ENCODE data around the gene KLHL3.

The KLHL3 gene

DNA sequence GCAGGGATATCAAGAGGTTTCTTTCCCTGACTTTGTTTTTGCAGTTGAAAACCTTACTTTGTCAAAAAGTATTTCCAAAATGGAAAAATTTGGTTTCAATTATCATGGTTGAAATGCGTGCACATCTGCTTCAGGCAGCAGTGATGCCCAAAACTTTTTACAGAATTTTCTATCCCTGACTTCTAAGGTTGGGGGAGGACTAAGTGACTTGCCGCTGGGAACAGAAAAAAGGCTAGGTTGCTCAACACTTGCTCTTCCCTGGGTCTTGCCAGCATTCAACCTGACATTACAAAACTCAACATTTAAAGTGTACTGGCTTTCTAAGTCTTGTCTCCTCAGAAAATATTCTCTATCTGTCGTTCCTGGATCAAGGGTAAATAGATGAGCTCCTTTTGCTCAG lies 4.7 kb downstream of the KLHL3 start:
- H3K4me1 Mint-ChIP-seq = no peaks in the 10 kb centered on the region
- DNase-seq (ENCODE audit: low spot score in 2 of 2) (no peak), ATAC-seq (no peak)
- no peaks in the 10 kb centered on the region for H3K36me3 Mint-ChIP-seq
- H3K9me3 Mint-ChIP-seq = no peaks in the 10 kb centered on the region
- H3K27ac Mint-ChIP-seq = no peak overlapping the region
- H3K4me3 Mint-ChIP-seq = no peak overlapping the region

DNA sequence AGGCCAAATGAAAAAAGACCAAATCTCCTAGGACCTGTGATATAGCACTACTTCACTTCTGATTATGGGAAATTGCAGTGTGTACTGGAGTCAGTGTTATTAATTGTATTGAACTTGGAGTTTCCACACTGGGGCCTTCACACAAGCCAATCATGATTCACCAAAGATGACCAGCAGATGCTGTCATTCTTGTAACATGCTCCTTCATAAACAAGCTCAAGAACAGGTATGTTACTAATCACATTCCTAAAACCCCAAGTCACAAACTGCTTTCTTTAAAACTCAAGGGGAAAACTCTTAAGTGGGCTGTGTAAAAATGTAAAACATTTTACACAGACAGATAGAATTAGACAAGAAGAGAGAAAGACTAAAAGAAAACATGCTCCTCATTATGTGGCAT lies 5.6 kb downstream of the KLHL3 start:
- Mint-ChIP-seq H3K27ac (no peak overlapping the region), H3K36me3 (no peaks in the 10 kb centered on the region), H3K9me3 (no peaks in the 10 kb centered on the region), H3K4me1 (no peaks in the 10 kb centered on the region), H3K4me3 (no peak overlapping the region)
- DNase-seq (ENCODE audit: low spot score in 2 of 2) (no peak), ATAC-seq (no peak)

DNA sequence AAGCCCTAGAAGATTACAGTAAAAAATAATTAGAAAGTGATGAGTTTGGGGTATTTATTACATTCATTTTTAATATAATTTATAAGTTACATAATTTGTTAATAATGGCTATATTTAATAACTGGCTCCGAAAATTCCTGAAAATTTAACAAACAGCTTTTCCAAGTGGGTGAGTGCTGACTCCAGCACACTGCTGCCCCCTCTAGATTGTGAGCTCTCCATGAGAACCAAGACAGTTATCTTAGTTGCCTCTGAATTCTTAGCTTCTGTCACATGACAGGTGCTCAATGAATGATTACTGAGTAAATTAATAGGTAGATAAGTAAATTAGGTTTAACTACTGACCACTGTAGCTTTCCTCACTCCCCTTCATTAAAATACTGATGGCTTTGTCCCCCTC lies 7.8 kb downstream of the KLHL3 start:
- H3K27ac Mint-ChIP-seq = no peak overlapping the region
- no peaks in the 10 kb centered on the region for H3K4me1 Mint-ChIP-seq
- no peaks in the 10 kb centered on the region for H3K36me3 Mint-ChIP-seq
- ATAC-seq (no peak), DNase-seq (ENCODE audit: low spot score in 2 of 2) (no peak)
- H3K4me3 Mint-ChIP-seq = no peak overlapping the region
- H3K9me3 Mint-ChIP-seq = no peaks in the 10 kb centered on the region

DNA sequence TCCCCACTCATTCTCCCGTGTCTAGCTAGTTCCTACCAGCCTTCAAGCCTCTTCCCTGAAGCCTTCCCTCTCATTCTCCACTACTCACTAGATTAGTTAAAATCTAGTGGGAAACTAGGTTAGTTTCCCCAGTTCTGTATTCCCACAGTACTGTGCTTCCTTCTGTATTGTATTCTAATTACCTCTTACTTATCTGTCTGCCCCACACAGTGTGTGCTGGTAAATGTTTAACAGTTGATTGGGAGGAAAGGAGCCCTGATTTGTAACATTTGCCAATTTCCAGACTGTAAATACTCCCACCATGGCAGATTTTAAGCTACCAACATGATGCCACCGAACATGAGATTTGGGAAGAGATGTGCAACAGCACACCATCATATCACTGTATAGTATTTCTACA lies 8.3 kb downstream of the KLHL3 start:
- Mint-ChIP-seq H3K9me3 (no peaks in the 10 kb centered on the region), H3K4me1 (no peaks in the 10 kb centered on the region), H3K27ac (no peak overlapping the region), H3K36me3 (no peaks in the 10 kb centered on the region), H3K4me3 (no peak overlapping the region)
- no peak for ATAC-seq
- DNase-seq (ENCODE audit: low spot score in 2 of 2) = no peak

DNA sequence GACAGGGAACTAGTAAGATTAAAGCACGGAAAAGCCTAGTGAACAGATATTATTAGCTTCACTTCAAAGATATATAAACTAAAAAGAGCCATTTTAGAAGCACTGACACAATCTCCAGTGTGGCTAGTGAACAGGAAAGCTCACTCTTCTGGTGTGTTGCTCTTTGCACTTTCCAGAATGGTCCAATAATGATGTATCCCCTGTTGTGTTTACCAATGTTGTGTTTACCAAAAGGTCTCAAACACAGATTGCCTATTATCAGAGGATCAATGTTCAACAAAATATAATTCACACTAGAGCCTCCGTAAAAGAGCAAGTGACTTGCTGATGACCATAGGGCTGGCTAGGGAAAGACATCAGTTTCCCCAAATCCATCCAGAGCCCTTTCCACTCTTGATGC lies 11.6 kb downstream of the KLHL3 start:
- no peak for ATAC-seq
- Mint-ChIP-seq H3K36me3 (no peaks in the 10 kb centered on the region), H3K27ac (no peak overlapping the region), H3K4me1 (no peaks in the 10 kb centered on the region), H3K4me3 (no peak overlapping the region), H3K9me3 (no peaks in the 10 kb centered on the region)
- no peak for DNase-seq (ENCODE audit: low spot score in 2 of 2)

DNA sequence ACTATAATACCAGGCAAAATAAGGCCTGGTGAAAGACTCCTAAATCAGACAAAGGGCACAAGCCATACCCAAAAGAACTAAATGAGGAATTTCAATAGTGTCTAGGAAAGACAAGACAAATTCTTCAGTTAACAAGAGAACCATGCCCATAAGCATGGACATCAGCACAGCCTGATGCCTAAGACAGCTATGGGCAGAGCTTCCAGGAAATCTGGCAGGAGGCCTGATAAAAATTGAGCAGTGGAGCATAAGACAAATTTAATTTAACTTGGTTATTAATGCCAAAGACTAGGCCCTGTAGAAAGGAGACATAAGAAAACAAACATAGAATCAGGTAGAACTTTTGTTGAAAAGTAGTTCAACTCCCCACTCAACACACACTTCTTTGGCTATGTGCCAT lies 17.3 kb downstream of the KLHL3 start:
- ATAC-seq = no peak
- Mint-ChIP-seq H3K4me3 (no peak overlapping the region), H3K4me1 (no peaks in the 10 kb centered on the region), H3K36me3 (no peaks in the 10 kb centered on the region), H3K9me3 (no peaks in the 10 kb centered on the region), H3K27ac (no peak overlapping the region)
- DNase-seq (ENCODE audit: low spot score in 2 of 2) = no peak

DNA sequence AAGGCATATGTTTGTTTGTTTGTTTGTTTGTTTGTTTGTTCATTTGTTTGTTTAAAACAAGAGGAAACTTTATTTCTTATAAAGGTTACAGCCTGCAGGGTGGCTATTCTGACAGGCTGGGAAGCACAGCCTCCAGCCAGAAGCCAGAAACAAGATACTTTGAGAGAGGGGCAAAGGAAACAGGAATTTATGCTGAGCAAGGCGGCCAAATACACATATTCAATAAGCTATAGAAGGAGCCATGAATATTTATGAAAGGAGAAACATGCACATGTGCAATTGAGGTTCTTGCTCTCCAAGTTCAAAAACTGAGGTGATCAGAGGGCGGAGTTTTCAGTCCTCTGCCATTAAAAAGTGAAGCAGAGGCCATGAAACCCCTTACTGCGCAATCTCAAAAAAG lies 19.6 kb downstream of the KLHL3 start:
- Mint-ChIP-seq H3K4me3 (no peak overlapping the region), H3K4me1 (no peaks in the 10 kb centered on the region), H3K9me3 (no peaks in the 10 kb centered on the region), H3K27ac (no peak overlapping the region), H3K36me3 (no peaks in the 10 kb centered on the region)
- ATAC-seq (no peak), DNase-seq (ENCODE audit: low spot score in 2 of 2) (no peak)

DNA sequence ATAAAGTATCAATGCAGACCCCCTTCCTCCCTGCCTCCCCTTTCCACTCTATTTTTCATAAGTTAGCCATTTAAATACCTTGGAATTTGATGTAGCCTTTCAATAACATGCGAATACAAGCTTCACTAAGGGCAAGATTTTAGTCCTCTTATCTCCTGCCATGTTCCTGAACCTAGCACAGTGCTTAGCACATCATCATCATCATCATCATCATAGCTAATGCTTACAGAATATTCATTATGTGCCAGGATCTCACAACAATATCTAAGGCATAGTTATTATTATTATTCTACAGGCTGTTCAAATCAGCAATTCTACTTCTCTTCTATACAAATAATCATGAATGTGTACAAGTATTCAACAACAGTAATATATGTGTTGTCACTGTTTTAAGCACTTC lies 20.4 kb downstream of the KLHL3 start:
- Mint-ChIP-seq H3K9me3 (no peaks in the 10 kb centered on the region), H3K36me3 (no peaks in the 10 kb centered on the region), H3K4me1 (no peaks in the 10 kb centered on the region), H3K27ac (no peak overlapping the region), H3K4me3 (no peak overlapping the region)
- DNase-seq (ENCODE audit: low spot score in 2 of 2) (no peak), ATAC-seq (no peak)

DNA sequence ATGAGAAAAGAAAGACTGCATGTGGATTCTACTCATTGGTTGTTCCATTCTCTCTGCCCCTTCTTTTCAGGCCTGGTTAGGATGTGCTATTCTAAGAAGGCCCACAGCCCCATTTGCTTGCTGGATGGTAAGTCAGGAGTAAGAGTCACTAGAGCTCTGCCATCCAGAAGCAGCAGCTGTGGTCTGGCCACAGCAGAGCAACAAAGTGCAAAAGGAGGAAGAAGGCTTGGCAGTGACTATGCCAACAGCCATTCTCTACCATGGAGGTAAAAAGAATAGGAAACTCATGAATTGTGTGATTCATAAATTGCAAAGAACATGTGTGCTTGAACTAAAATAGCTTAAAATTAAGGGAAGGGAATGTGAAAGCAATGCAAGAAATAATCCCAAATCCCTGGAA lies 20.9 kb downstream of the KLHL3 start:
- no peaks in the 10 kb centered on the region for H3K4me1 Mint-ChIP-seq
- no peaks in the 10 kb centered on the region for H3K36me3 Mint-ChIP-seq
- no peak overlapping the region for H3K4me3 Mint-ChIP-seq
- ATAC-seq (no peak), DNase-seq (ENCODE audit: low spot score in 2 of 2) (no peak)
- H3K27ac Mint-ChIP-seq = no peak overlapping the region
- no peaks in the 10 kb centered on the region for H3K9me3 Mint-ChIP-seq

DNA sequence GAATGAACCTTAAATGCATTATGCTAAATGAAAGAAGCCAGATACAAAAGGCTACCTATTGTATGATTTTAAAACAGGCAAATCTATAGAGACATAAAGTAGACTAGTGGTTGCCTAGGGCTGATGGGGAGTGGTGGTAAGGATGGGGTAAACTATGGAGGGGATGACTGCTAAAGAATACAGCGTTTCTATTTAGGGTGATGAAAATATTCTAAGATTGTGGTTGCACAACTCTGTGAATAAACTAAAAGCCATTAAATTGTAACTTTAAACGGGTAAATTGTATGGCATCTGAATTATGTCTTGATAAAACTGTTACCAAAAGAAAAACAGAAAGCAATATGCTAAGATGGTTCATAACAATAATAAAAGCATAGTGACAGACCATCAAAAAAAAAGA lies 21.4 kb downstream of the KLHL3 start:
- Mint-ChIP-seq H3K36me3 (no peaks in the 10 kb centered on the region), H3K4me1 (no peaks in the 10 kb centered on the region), H3K27ac (no peak overlapping the region), H3K4me3 (no peak overlapping the region), H3K9me3 (no peaks in the 10 kb centered on the region)
- ATAC-seq = no peak
- no peak for DNase-seq (ENCODE audit: low spot score in 2 of 2)

DNA sequence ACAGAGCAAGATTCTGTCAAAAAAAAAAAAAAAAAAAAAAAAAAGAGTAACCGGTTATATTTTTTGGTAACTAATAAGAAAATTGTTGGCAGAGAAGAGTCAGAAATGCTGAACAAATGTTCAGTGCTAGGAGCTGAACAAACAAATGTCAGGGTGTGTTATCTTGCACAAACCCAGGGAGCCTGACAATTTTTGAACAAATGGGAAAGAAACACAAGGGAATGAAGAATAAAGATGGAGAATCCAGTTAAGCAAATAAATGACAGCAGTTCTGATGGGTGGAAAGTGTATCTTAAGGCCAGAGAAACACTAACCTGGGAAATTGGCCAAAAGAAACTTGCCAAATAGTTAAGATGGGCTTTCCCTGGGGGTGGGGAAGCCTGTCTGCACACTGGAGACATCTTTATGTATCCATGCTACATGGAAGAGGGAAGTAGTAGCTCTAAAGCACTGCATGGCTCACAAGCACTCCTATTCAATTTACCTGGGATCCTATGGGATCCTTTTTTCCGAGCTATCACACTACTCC lies 23.7 kb downstream of the KLHL3 start:
- no peaks in the 10 kb centered on the region for H3K36me3 Mint-ChIP-seq

DNA sequence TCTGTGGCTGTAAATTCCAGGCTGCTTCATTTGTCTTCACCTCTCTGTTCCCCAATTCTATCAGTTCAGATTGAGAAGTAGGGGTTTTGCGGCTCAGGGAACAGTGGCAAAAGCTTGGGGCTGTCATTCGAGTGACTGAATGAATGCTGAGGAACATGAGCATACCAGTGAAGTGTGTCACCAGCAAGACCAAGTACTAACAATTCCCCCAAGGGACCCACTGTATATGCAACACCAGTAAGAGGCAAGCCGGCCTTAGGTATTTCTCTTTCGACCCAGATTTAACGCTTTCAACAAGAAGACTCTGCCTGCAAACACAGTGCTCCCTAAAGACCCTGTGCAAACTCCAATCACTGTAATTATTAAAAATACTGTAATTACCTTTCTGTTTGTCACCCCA lies 25.8 kb downstream of the KLHL3 start:
- no peak for ATAC-seq
- Mint-ChIP-seq H3K27ac (no peak overlapping the region), H3K36me3 (no peaks in the 10 kb centered on the region)

More for the DNA sequence above, 23.7 kb downstream of the KLHL3 start:
- H3K9me3 Mint-ChIP-seq = no peaks in the 10 kb centered on the region
- no peak overlapping the region for H3K27ac Mint-ChIP-seq
- no peaks in the 10 kb centered on the region for H3K4me1 Mint-ChIP-seq
- no peak overlapping the region for H3K4me3 Mint-ChIP-seq
- ATAC-seq (no peak), DNase-seq (ENCODE audit: low spot score in 2 of 2) (no peak)

DNA sequence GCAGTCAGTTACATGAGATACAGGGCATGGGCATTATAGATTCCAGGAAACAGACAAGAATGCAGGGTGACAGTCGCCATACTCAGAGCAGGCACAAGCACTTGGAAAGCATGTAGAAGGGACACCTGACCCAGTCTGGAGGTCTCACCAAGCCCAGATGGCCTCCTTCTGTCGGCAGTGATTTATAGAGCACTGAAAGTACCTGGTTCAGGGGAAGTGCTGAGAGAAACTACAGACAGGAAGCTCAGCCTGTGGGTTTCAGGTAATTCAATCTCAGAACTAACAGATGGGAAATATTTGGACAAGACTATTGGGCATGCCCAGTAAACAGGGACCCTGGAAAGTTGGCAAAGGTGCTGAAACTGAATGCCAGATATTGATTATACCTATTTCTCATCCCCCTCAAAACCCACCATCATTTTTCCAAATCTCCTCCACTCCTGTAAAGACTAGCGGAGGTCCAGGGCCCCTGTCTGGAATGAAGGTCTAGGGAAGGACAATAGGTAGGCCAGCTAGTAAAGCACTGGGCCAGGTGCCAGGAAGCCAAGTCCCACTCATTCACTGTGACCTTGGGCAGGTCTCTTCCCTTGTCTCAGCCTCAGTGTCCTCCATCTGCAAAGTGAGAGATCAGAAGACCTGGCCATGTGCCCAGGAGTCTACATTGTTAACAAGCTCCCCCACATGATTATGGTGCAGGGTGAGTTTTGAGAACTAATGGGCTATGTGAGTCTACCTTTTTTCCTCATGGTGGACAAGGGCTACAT lies 26.9 kb downstream of the KLHL3 start:
- Mint-ChIP-seq H3K4me1 (no peaks in the 10 kb centered on the region), H3K27ac (no peak overlapping the region), H3K36me3 (no peaks in the 10 kb centered on the region), H3K9me3 (no peaks in the 10 kb centered on the region), H3K4me3 (no peak overlapping the region)
- ATAC-seq (no peak), DNase-seq (ENCODE audit: low spot score in 2 of 2) (no peak)

More for the DNA sequence above, 25.8 kb downstream of the KLHL3 start:
- no peak for DNase-seq (ENCODE audit: low spot score in 2 of 2)
- no peaks in the 10 kb centered on the region for H3K9me3 Mint-ChIP-seq
- no peaks in the 10 kb centered on the region for H3K4me1 Mint-ChIP-seq
- no peak overlapping the region for H3K4me3 Mint-ChIP-seq

DNA sequence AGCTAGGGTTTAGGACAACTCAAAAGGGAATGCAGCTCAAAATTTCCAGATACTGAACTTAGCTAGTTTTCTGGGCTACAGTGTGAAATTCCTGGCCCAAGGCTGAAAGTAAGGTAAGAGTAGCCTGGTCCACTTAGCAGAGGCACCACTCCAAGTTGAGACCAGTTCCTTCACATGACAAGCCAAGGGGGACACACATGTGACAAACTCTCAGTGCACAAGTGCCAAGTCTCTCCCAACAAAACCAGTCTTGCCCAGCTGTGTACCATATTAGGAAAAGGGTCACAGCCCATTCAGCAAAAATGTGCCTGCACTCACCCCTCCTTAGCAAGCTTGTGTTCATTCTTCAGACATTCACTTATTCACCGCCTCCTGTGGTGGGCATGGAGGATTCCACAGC lies 27.8 kb downstream of the KLHL3 start:
- Mint-ChIP-seq H3K4me1 (no peaks in the 10 kb centered on the region), H3K27ac (no peak overlapping the region), H3K36me3 (no peaks in the 10 kb centered on the region), H3K9me3 (no peaks in the 10 kb centered on the region), H3K4me3 (no peak overlapping the region)
- ATAC-seq (no peak), DNase-seq (ENCODE audit: low spot score in 2 of 2) (no peak)

DNA sequence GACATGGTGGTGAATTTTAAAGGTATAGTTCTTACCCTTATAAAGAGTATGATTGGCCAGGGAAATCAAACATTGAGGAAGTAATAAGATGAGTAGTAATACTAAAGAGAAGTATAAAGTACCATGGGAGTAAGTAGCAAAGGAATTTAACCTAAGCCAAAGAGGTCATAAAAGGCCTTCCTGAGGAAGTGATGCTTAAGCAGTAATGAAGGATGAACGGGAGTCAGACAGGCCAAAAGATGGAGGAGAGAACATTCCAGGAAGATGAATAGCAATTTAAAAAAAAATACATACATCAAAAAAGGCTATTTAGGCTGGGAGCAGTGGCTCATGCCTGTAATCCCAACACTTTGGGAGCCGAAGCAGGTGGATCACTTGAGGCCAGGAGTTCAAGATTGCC lies 29.0 kb downstream of the KLHL3 start:
- no peaks in the 10 kb centered on the region for H3K9me3 Mint-ChIP-seq
- no peak for ATAC-seq
- no peak overlapping the region for H3K4me3 Mint-ChIP-seq
- no peaks in the 10 kb centered on the region for H3K4me1 Mint-ChIP-seq
- DNase-seq (ENCODE audit: low spot score in 2 of 2) = no peak
- no peaks in the 10 kb centered on the region for H3K36me3 Mint-ChIP-seq
- H3K27ac Mint-ChIP-seq = no peak overlapping the region

DNA sequence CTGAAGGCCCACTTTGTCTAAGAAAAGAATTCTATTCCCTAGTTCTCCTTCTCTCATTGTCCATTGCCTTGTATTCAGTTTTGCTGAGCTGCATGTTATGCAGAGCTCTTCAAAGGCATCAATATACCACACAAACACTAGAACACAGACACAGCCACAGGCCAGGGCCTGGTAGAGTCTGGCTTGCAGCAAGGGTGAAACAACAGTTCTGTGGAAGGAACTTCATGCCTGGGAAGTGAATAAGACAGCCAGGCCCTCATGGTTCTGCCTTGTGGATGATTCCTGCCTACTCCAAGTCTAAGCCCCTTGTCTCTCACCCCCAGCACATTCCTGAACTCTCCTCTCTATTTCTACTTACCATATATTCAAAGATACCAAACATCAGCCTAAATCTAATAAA lies 30.8 kb downstream of the KLHL3 start:
- H3K9me3 Mint-ChIP-seq = no peaks in the 10 kb centered on the region
- DNase-seq (ENCODE audit: low spot score in 2 of 2) (no peak), ATAC-seq (no peak)
- no peak overlapping the region for H3K27ac Mint-ChIP-seq
- H3K4me3 Mint-ChIP-seq = no peak overlapping the region
- no peaks in the 10 kb centered on the region for H3K4me1 Mint-ChIP-seq
- no peaks in the 10 kb centered on the region for H3K36me3 Mint-ChIP-seq

DNA sequence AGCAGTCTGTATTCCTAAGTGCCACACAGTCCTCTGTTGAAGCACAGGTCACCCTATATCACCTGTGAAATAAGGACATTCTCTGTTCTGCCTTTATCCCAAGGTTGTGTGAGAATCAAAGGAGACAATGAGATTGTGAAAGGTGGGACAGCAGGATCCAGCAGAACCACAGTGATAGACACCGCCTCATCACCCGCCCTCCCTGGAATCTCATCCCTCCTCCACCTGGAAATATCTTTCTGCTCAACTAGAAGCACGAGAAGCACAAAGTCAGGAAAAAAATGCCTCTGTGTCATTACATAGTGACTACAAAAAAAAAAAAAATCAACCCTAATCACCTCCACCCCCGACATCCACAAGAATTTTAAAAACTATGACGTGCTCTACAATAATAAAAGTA lies 32.3 kb downstream of the KLHL3 start:
- Mint-ChIP-seq H3K9me3 (no peaks in the 10 kb centered on the region), H3K4me3 (no peak overlapping the region), H3K36me3 (no peaks in the 10 kb centered on the region), H3K27ac (no peak overlapping the region), H3K4me1 (no peaks in the 10 kb centered on the region)
- DNase-seq (ENCODE audit: low spot score in 2 of 2) (no peak), ATAC-seq (no peak)
